ENCODE results near the gene ADORA1. TPM values are rescaled to one million over a fixed set of nuclear protein-coding genes. Genes with fewer than 3 reads are reported as not detected.

The ADORA1 gene
- total RNA-seq, 3 donors from 2014 or later, result 0.53 to 1.3 (median 0.78) TPM

GRCh38 chr1:203156280-203156679, 28.8 kb downstream of the ADORA1 start:
- Histone ChIP-seq H3K9me3 (no peaks in the 10 kb centered on the region), H3K4me1 (ENCODE audit: low read depth) (peaks cover 6% of the 10 kb centered on the region), H3K36me3 (ENCODE audit: low read depth) (no peaks in the 10 kb centered on the region), H3K4me3 (no peak overlapping the region)
- peak; percentile 82 for ATAC-seq
- TF ChIP-seq, protein P1, sequence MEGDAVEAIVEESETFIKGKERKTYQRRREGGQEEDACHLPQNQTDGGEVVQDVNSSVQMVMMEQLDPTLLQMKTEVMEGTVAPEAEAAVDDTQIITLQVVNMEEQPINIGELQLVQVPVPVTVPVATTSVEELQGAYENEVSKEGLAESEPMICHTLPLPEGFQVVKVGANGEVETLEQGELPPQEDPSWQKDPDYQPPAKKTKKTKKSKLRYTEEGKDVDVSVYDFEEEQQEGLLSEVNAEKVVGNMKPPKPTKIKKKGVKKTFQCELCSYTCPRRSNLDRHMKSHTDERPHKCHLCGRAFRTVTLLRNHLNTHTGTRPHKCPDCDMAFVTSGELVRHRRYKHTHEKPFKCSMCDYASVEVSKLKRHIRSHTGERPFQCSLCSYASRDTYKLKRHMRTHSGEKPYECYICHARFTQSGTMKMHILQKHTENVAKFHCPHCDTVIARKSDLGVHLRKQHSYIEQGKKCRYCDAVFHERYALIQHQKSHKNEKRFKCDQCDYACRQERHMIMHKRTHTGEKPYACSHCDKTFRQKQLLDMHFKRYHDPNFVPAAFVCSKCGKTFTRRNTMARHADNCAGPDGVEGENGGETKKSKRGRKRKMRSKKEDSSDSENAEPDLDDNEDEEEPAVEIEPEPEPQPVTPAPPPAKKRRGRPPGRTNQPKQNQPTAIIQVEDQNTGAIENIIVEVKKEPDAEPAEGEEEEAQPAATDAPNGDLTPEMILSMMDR (IDR thresholded peaks at IDR 0.05), result no peak
- DNase-seq, result peak in 1 of 3 donors; percentile 37
- intact Hi-C loops (cut with DNase I, micrococcal nuclease), result no loop called here

DNA sequence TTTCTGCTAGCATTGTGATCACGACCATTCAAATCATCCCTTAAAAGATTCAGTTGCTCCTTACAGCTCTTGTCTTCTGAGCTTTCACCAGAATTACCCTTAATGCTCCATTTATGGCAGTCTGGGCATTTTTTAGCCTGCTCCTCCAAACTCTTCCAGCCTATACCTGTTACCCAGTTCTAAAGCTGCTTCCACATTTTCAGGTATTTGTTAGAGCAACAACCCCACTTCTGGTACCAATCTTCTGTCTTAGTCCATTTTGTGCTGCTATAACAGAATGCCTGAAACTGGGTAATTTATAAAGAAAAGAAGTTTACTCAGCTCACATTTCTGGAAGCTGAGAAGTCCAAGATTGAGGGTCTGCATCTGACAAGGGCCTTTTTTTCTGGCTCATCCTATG, 30.9 kb downstream of the ADORA1 start:
- intact Hi-C loops (cut with DNase I, micrococcal nuclease), result no loop called here
- no peak for ATAC-seq
- Histone ChIP-seq H3K36me3 (ENCODE audit: low read depth) (no peaks in the 10 kb centered on the region), H3K4me1 (ENCODE audit: low read depth) (peaks cover 6% of the 10 kb centered on the region), H3K9me3 (no peaks in the 10 kb centered on the region), H3K4me3 (no peak overlapping the region)
- TF ChIP-seq, protein P1 (IDR thresholded peaks at IDR 0.05), result no peak
- no peak for DNase-seq

DNA sequence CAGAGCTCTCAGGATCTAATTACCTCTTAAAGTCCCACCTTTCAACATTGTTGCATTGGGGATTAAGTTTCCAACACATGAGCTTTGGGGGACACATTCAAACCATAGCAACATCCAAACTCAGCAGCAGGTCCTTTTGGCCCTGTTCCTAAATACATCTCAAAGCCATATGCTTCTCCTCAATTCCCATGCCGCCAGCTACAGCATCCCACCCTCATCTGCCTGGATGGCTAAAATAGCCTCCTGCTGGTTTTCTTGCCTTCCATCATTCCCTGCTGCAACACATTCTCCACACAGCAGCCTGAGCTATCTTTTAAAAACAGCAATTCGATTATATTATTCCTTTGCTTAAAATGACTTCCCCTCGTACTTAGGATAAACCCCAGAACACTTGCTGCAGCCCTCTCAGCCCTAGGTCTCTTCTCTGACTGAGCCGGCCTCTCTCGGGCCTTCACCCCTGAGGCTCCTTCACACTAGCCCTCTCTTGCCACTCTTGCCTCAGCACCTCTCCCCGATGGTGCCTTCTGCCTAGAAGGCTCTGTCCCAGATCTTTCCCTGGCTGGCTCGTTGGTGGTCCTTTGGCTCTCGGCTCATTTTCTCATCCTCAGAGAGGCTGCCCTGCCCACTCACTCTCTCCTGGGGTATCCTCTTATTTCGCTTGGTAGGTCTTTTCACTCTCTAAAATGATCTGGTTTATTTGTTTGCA, 31.6 kb downstream of the ADORA1 start:
- H3K4me1 ChIP-seq (ENCODE audit: low read depth), result peaks cover 6% of the 10 kb centered on the region
- H3K4me3 ChIP-seq, result no peak overlapping the region
- intact Hi-C loops (cut with DNase I, micrococcal nuclease), result no loop called here
- no peaks in the 10 kb centered on the region for H3K36me3 ChIP-seq (ENCODE audit: low read depth)
- H3K9me3 ChIP-seq, result no peaks in the 10 kb centered on the region
- DNase-seq (no peak), ATAC-seq (no peak)
- TF ChIP-seq, protein P1 (IDR thresholded peaks at IDR 0.05), result no peak

- TF ChIP-seq, protein P1 (IDR thresholded peaks at IDR 0.05), result no peak
- intact Hi-C loops (cut with DNase I, micrococcal nuclease), result no loop called here
- Histone ChIP-seq H3K9me3 (no peaks in the 10 kb centered on the region), H3K4me1 (ENCODE audit: low read depth) (peaks cover 6% of the 10 kb centered on the region), H3K4me3 (no peak overlapping the region), H3K36me3 (ENCODE audit: low read depth) (no peaks in the 10 kb centered on the region)
- ATAC-seq (no peak), DNase-seq (no peak)
These were observed 32.3 kb downstream of the ADORA1 start for GRCh38 chr1:203159844-203160243.

- Histone ChIP-seq H3K36me3 (ENCODE audit: low read depth) (no peaks in the 10 kb centered on the region), H3K4me3 (no peak overlapping the region), H3K9me3 (no peaks in the 10 kb centered on the region), H3K4me1 (ENCODE audit: low read depth) (peaks cover 6% of the 10 kb centered on the region)
- intact Hi-C loops (cut with DNase I, micrococcal nuclease), result no loop called here
- TF ChIP-seq, protein P1 (IDR thresholded peaks at IDR 0.05), result no peak
- DNase-seq, result no peak
- no peak for ATAC-seq
These were observed 33.6 kb downstream of the ADORA1 start for GRCh38 chr1:203161175-203161574.
